Measurements from ENCODE around the gene BIRC2. TPM values are rescaled to one million over a fixed set of nuclear protein-coding genes. Genes with fewer than 3 reads are reported as not detected.

Gene BIRC2
- polyA plus RNA-seq, 1 donor: 60.9 TPM

DNA sequence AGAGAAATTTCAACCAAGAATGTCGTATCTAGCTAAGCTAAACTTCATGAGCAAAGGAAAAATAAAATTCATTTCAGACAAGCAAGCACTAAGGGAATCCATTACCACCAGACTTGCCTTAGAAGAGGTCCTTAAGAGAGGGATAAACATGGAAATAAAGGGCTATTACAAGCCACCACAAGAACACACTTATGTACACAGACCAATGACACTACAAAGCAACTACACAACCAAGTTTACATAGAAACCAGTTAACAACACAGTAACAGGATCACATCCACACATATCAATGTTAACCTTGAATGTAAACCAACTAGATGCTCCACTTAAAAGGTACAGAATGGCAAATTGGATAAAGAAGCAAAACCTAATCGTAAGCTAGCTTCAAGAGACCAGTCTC, 67.5 kb downstream of the BIRC2 start:
- no CpG with 5 or more reads among the region's 2 CpGs for WGBS (ENCODE audit: insufficient coverage, low lambda C conversion rate)
- Histone ChIP-seq H3K36me3 (ENCODE audit: control insufficient read depth, insufficient read depth, low read length) (peaks cover 2% of the 10 kb centered on the region), H3K27ac (ENCODE audit: low read length) (no peak overlapping the region)

DNA sequence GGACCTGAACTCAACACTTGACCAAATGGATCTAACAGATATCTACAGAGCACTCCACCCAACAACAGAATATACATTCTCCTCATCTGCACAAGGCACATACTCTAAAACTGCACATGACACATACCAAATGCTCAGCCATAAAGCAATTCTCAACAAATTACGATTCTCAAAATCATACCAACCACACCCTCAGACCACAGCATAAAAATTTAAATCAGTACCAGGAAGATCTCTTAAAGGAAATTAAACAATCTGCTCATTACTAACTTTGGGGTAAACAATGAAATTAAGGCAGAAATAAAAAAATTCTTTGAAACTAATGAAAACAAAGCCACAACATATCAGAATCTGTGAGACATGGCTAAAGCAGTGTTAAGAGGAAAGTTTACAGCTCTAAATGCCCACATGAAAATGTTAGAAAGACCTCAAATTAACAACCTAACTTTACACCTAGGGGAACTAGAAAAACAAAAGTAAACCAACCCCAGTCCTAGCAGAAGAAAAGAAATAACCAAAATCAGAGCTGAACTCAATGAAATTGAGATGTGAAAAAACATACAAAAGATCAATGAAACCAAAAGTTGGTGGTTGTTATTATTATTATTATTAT, 68.4 kb downstream of the BIRC2 start:
- Histone ChIP-seq H3K27me3 (ENCODE audit: control insufficient read depth, insufficient read depth, low read length) (no peaks in the 10 kb centered on the region), H3K9me3 (ENCODE audit: control insufficient read depth, low read depth, low read length) (no peaks in the 10 kb centered on the region), H3K36me3 (ENCODE audit: control insufficient read depth, insufficient read depth, low read length) (no peaks in the 10 kb centered on the region), H3K4me3 (ENCODE audit: low read length) (no peak overlapping the region), H3K27ac (ENCODE audit: low read length) (no peak overlapping the region), H3K4me1 (ENCODE audit: control insufficient read depth, insufficient read depth, low read length) (peaks cover 3% of the 10 kb centered on the region)
- DNase-seq: no peak
- WGBS (ENCODE audit: insufficient coverage, low lambda C conversion rate): no CpG with 5 or more reads among the region's 1 CpG

More for the DNA sequence above, 67.5 kb downstream of the BIRC2 start:
- H3K4me3 ChIP-seq (ENCODE audit: low read length): no peak overlapping the region
- H3K9me3 ChIP-seq (ENCODE audit: control insufficient read depth, low read depth, low read length): no peaks in the 10 kb centered on the region
- DNase-seq: no peak
- no peaks in the 10 kb centered on the region for H3K27me3 ChIP-seq (ENCODE audit: control insufficient read depth, insufficient read depth, low read length)
- H3K4me1 ChIP-seq (ENCODE audit: control insufficient read depth, insufficient read depth, low read length): no peaks in the 10 kb centered on the region

DNA sequence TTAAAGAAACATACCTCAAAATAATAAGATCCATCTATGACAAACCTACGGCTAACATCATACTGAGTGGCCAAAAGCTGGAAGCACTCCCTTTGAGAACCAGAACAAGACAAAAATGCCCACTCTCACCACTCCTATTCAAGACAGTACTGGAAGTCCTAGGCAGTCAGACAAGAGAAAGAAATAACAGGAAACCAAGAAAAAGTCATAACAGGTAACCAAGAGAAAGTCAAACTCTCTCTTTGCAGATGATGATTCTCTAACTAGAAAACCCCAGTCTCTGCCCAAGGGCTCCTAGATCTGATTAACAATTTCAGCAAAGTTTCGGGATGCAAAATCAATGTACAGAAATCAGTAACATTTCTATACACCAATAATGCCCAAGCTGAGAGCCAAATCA, 70.0 kb downstream of the BIRC2 start:
- Histone ChIP-seq H3K9me3 (ENCODE audit: control insufficient read depth, low read depth, low read length) (no peaks in the 10 kb centered on the region), H3K4me3 (ENCODE audit: low read length) (no peak overlapping the region), H3K36me3 (ENCODE audit: control insufficient read depth, insufficient read depth, low read length) (peaks cover 4% of the 10 kb centered on the region), H3K27ac (ENCODE audit: low read length) (no peak overlapping the region), H3K27me3 (ENCODE audit: control insufficient read depth, insufficient read depth, low read length) (no peaks in the 10 kb centered on the region), H3K4me1 (ENCODE audit: control insufficient read depth, insufficient read depth, low read length) (peaks cover 7% of the 10 kb centered on the region)
- no peak for DNase-seq
- WGBS (ENCODE audit: insufficient coverage, low lambda C conversion rate): no CpG with 5 or more reads among the region's 2 CpGs

DNA sequence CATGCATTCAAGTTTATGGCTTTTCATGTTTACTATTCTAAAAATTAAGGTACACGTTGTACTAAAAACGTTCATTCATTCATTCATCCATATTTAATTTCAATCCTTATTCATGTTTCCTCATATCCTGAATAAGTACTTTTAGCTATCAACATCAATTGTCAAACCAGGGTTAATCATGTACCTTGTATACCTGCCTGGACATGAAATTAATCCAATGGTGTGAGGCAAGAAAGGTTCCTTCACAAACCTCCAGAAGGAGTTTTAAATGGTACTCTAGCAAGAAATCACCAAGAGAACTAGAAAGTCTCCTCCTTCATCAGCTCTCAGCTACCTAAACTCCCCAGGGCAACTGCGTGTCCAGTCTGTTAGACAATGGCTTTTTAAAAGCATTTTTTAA, 72.2 kb downstream of the BIRC2 start:
- no peak for DNase-seq
- H3K27ac ChIP-seq (ENCODE audit: low read length): no peak overlapping the region
- 97% methylated on average over 3 of the region's 3 CpGs for whole genome bisulfite sequencing (ENCODE audit: insufficient coverage, low lambda C conversion rate)

DNA sequence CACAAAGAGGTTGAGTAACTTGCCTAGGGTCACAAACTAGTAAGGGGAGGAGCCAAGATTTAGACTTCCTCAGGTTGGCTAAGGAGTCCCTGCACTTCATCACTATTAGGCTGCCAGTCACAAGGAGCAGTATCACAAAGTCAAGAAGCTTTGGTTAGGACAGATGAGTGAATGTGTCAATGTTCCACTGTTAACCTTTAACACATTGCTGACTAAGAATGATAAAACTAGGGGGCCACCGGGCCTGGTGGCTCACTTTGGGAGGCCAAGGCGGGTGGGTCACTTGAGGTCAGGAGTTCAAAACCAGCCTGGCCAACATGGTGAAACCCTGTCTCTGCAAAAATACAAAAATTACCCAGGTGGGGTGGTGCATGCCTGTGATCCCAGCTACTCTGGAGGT, 73.5 kb downstream of the BIRC2 start:
- Histone ChIP-seq H3K27me3 (ENCODE audit: control insufficient read depth, insufficient read depth, low read length) (no peaks in the 10 kb centered on the region), H3K27ac (ENCODE audit: low read length) (peak overlapping the region; percentile 7), H3K4me1 (ENCODE audit: control insufficient read depth, insufficient read depth, low read length) (peaks cover 7% of the 10 kb centered on the region), H3K9me3 (ENCODE audit: control insufficient read depth, low read depth, low read length) (no peaks in the 10 kb centered on the region), H3K4me3 (ENCODE audit: low read length) (no peak overlapping the region), H3K36me3 (ENCODE audit: control insufficient read depth, insufficient read depth, low read length) (peaks cover 9% of the 10 kb centered on the region)
- DNase-seq: peak; percentile 12 to 56
- WGBS (ENCODE audit: insufficient coverage, low lambda C conversion rate): no CpG with 5 or more reads among the region's 2 CpGs

More for the DNA sequence above, 72.2 kb downstream of the BIRC2 start:
- H3K36me3 ChIP-seq (ENCODE audit: control insufficient read depth, insufficient read depth, low read length): peaks cover 5% of the 10 kb centered on the region
- no peak overlapping the region for H3K4me3 ChIP-seq (ENCODE audit: low read length)
- peaks cover 7% of the 10 kb centered on the region for H3K4me1 ChIP-seq (ENCODE audit: control insufficient read depth, insufficient read depth, low read length)
- no peaks in the 10 kb centered on the region for H3K9me3 ChIP-seq (ENCODE audit: control insufficient read depth, low read depth, low read length)
- no peaks in the 10 kb centered on the region for H3K27me3 ChIP-seq (ENCODE audit: control insufficient read depth, insufficient read depth, low read length)

DNA sequence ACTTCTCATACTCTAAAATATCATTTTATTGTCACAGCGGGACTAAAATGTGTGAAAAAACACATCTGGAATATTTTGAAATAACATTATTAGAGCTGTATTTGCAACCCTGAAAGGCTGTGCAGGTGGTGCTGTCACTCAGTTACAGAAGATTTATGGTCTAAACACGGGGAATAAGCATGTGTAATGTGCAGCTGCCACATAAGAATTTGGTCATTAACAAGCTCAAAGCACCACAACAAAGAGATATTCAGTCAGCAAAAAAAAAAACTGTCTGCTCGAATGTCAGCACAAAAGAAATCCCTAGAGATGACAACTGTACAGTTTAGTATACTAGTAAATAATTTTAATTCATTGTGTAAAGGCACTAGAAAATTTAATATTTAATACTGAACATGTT, 74.2 kb downstream of the BIRC2 start:
- no peak overlapping the region for H3K4me3 ChIP-seq (ENCODE audit: low read length)

DNA sequence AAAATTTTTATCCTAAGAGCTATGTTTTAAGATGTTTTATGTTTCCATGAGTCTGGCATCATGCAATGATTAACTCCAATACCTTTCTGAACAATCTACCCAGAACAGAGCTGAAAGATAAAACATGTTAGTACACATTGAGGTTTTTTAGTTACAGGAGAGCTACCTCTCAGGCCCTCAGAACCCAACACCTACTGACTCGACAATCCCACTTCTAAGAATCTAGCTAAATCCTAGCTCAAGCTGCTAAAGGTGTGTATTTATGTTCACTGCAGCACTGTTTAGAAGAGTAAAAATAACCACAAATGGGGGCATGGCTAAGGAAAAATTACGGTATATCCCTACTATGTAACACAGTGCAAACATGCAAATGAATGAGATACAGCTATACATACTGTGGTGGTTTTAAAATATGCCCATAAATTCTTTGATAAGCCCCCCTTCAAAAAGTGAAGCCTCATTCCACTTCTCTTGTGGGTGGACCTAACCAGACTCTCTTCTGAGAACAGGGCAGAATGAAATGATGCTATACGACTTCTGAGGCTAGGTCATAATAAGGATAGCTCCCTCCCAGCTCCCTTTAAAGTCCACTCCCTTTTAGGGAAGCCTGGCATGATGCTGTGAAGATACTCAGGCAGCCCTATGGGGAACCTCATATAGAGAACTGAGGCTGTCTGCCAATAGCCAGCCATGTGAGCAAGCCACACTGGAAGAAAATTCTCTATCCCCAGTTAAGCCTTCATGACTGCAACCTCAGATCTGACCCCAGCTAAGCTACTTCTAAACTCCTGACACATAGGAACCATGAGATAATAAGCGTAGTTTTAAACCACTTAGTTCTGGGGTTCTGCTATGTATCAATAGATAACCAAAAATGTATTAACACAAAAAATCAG, 76.1 kb downstream of the BIRC2 start:
- Histone ChIP-seq H3K9me3 (ENCODE audit: control insufficient read depth, low read depth, low read length) (no peaks in the 10 kb centered on the region), H3K36me3 (ENCODE audit: control insufficient read depth, insufficient read depth, low read length) (peaks cover 9% of the 10 kb centered on the region), H3K4me3 (ENCODE audit: low read length) (no peak overlapping the region), H3K27me3 (ENCODE audit: control insufficient read depth, insufficient read depth, low read length) (no peaks in the 10 kb centered on the region), H3K4me1 (ENCODE audit: control insufficient read depth, insufficient read depth, low read length) (peaks cover 7% of the 10 kb centered on the region), H3K27ac (ENCODE audit: low read length) (no peak overlapping the region)
- WGBS (ENCODE audit: insufficient coverage, low lambda C conversion rate): 100% methylated on average over 2 of the region's 4 CpGs
- no peak for DNase-seq

More for the DNA sequence above, 74.2 kb downstream of the BIRC2 start:
- H3K27ac ChIP-seq (ENCODE audit: low read length): no peak overlapping the region
- no peaks in the 10 kb centered on the region for H3K27me3 ChIP-seq (ENCODE audit: control insufficient read depth, insufficient read depth, low read length)
- peak in 1 of 2 donors; percentile 17 for DNase-seq
- H3K4me1 ChIP-seq (ENCODE audit: control insufficient read depth, insufficient read depth, low read length): peaks cover 7% of the 10 kb centered on the region
- H3K9me3 ChIP-seq (ENCODE audit: control insufficient read depth, low read depth, low read length): no peaks in the 10 kb centered on the region
- H3K36me3 ChIP-seq (ENCODE audit: control insufficient read depth, insufficient read depth, low read length): peaks cover 9% of the 10 kb centered on the region
- no CpG with 5 or more reads among the region's 3 CpGs for WGBS (ENCODE audit: insufficient coverage, low lambda C conversion rate)

DNA sequence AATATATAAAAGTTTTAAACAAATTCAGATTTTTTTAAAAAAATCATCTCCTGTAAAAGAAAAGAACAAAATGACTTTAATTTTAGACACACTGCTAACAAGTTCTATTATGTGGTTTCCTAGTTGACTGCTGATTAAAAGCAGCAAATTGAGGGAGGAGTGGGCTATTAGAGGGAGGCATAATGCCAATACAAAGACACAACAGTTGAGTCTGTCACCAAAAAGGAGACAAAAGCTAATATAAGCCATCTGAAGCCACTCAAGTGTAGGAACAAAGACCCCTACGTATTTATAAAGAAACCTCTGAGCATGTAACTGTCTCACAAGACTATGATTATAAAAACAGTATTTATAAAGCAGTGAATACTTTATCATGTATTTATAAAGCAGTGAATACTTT, 76.9 kb downstream of the BIRC2 start:
- H3K4me1 ChIP-seq (ENCODE audit: control insufficient read depth, insufficient read depth, low read length): peaks cover 7% of the 10 kb centered on the region

DNA sequence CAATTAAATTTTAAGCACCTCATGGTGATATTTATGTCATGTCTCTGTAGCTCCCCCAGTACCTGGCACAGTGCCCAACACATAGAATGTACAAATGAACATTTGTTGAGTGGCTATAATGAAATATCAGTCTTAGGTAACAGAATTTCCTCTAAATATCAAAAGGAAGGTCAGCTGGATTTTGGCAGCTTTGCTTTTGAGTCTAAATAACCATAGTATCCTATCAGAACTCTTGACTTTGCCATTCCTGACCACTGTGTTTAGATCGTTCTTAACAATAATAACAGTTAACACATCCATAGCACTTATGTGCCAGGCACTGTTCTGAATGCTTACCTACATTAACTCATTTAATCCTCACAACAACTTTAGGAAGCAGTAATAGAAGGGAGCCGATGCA, 79.0 kb downstream of the BIRC2 start:
- H3K4me1 ChIP-seq (ENCODE audit: control insufficient read depth, insufficient read depth, low read length): no peaks in the 10 kb centered on the region
- no peak overlapping the region for H3K4me3 ChIP-seq (ENCODE audit: low read length)
- no peak for DNase-seq
- H3K27me3 ChIP-seq (ENCODE audit: control insufficient read depth, insufficient read depth, low read length): no peaks in the 10 kb centered on the region
- H3K27ac ChIP-seq (ENCODE audit: low read length): no peak overlapping the region
- peaks cover 15% of the 10 kb centered on the region for H3K36me3 ChIP-seq (ENCODE audit: control insufficient read depth, insufficient read depth, low read length)
- WGBS (ENCODE audit: insufficient coverage, low lambda C conversion rate): no CpG with 5 or more reads among the region's 2 CpGs
- no peaks in the 10 kb centered on the region for H3K9me3 ChIP-seq (ENCODE audit: control insufficient read depth, low read depth, low read length)

More for the DNA sequence above, 76.9 kb downstream of the BIRC2 start:
- Histone ChIP-seq H3K27ac (ENCODE audit: low read length) (no peak overlapping the region), H3K27me3 (ENCODE audit: control insufficient read depth, insufficient read depth, low read length) (no peaks in the 10 kb centered on the region), H3K36me3 (ENCODE audit: control insufficient read depth, insufficient read depth, low read length) (peaks cover 13% of the 10 kb centered on the region), H3K9me3 (ENCODE audit: control insufficient read depth, low read depth, low read length) (no peaks in the 10 kb centered on the region), H3K4me3 (ENCODE audit: low read length) (no peak overlapping the region)
- WGBS (ENCODE audit: insufficient coverage, low lambda C conversion rate): no CpG with 5 or more reads among the region's 1 CpG
- no peak for DNase-seq

DNA sequence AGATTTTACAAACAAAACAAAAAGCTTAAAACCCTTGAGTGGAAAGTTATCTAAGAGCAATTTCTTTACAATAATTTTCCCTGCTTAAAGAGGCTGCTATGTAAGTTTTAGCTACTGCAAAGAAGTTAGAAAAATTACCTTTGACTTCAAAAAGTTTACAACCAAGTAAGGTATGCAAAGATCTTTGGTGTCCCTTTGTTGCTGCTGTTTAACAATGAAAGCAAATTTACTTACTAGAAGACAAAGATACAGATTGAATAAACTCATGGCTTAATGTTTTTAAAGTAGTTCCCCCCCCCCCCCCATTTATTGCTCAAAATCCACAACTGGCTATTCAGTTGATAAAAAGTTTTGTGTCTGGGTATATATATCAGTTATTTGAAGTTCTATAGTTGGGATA, 79.6 kb downstream of the BIRC2 start:
- Histone ChIP-seq H3K27ac (ENCODE audit: low read length) (no peak overlapping the region), H3K4me3 (ENCODE audit: low read length) (no peak overlapping the region), H3K4me1 (ENCODE audit: control insufficient read depth, insufficient read depth, low read length) (no peaks in the 10 kb centered on the region), H3K9me3 (ENCODE audit: control insufficient read depth, low read depth, low read length) (no peaks in the 10 kb centered on the region), H3K27me3 (ENCODE audit: control insufficient read depth, insufficient read depth, low read length) (no peaks in the 10 kb centered on the region), H3K36me3 (ENCODE audit: control insufficient read depth, insufficient read depth, low read length) (peaks cover 18% of the 10 kb centered on the region)
- DNase-seq: no peak

Measured in large intestine (tissue), 3 donors.